ENCODE data around the gene TCF12.
"Not testable (repeated sequence)": the region's sequence is repeated elsewhere in the genome, so short reads cannot be mapped to it uniquely, and the experiment has no call there.

TCF12 gene

DNA sequence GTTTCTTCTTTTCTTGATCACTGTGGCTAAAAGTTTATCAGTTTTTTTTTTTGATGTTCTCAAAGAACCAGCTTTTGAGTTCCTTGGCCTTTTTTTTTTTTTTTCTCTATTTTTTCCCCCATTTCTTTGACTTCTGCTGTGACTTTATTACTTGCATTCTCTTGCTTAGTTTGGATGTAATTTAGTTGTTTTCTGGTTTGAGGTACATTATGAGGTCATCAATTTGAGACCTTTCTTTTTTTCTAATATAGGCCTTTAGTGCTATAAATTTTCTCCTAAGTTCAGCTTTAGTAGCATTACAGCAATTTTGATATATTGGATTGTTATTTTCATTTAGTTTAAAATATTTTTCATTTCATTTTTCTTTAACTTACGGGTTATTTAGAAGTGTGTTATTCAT, 35.3 kb downstream of the TCF12 start:
- Histone ChIP-seq H3K4me1 (ENCODE audit: control insufficient read depth, insufficient read depth, low read length) (peaks cover 8% of the 10 kb centered on the region), H3K36me3 (ENCODE audit: control insufficient read depth, insufficient read depth, low read length) (no peaks in the 10 kb centered on the region), H3K4me3 (ENCODE audit: low read depth, low read length) (no peak overlapping the region), H3K9me3 (ENCODE audit: control insufficient read depth, insufficient read depth, low read length) (no peaks in the 10 kb centered on the region), H3K27me3 (ENCODE audit: control insufficient read depth, insufficient read depth, low read length) (no peaks in the 10 kb centered on the region), H3K9ac (ENCODE audit: low read depth, low read length) (no peak overlapping the region)

- H3K4me1 ChIP-seq (ENCODE audit: control insufficient read depth, insufficient read depth, low read length), result peaks cover 11% of the 10 kb centered on the region
- not testable (repeated sequence) for H3K27me3 ChIP-seq (ENCODE audit: control insufficient read depth, insufficient read depth, low read length); H3K36me3 ChIP-seq (ENCODE audit: control insufficient read depth, insufficient read depth, low read length); H3K9ac ChIP-seq (ENCODE audit: low read depth, low read length); H3K4me3 ChIP-seq (ENCODE audit: low read depth, low read length); H3K9me3 ChIP-seq (ENCODE audit: control insufficient read depth, insufficient read depth, low read length)
These were observed 36.6 kb downstream of the TCF12 start for GRCh38 chr15:56955011-56955410.

DNA sequence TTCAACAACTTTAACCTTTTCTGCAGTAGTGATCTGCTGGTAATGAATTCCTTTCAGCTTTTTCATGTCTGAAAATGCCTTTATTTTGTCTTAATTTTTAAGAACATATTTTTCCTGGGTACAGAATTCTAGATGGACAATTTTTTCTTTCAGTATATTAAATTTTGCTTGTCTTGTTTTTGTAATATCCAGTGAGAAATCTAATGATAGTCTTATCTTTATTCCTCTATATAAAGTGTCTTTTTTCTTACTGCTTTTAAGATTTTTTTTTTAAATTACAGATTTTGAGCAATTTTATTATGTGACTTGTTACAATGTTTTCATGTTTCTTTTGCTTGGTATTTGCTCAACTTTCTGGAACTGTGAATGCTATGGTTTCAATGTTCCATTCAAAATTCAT, 38.1 kb downstream of the TCF12 start:
- Histone ChIP-seq H3K36me3 (ENCODE audit: control insufficient read depth, insufficient read depth, low read length) (no peaks in the 10 kb centered on the region), H3K4me3 (ENCODE audit: low read depth, low read length) (no peak overlapping the region), H3K9ac (ENCODE audit: low read depth, low read length) (no peak overlapping the region), H3K4me1 (ENCODE audit: control insufficient read depth, insufficient read depth, low read length) (peaks cover 11% of the 10 kb centered on the region), H3K27me3 (ENCODE audit: control insufficient read depth, insufficient read depth, low read length) (no peaks in the 10 kb centered on the region), H3K9me3 (ENCODE audit: control insufficient read depth, insufficient read depth, low read length) (no peaks in the 10 kb centered on the region)

GRCh38 chr15:56957812-56958406, 39.5 kb downstream of the TCF12 start:
- no peak overlapping the region for H3K9ac ChIP-seq (ENCODE audit: low read depth, low read length)
- H3K27me3 ChIP-seq (ENCODE audit: control insufficient read depth, insufficient read depth, low read length), result no peaks in the 10 kb centered on the region
- peaks cover 16% of the 10 kb centered on the region for H3K4me1 ChIP-seq (ENCODE audit: control insufficient read depth, insufficient read depth, low read length)
- H3K36me3 ChIP-seq (ENCODE audit: control insufficient read depth, insufficient read depth, low read length), result no peaks in the 10 kb centered on the region
- no peaks in the 10 kb centered on the region for H3K9me3 ChIP-seq (ENCODE audit: control insufficient read depth, insufficient read depth, low read length)
- no peak overlapping the region for H3K4me3 ChIP-seq (ENCODE audit: low read depth, low read length)

GRCh38 chr15:56959318-56959648, 40.8 kb downstream of the TCF12 start:
- no peaks in the 10 kb centered on the region for H3K36me3 ChIP-seq (ENCODE audit: control insufficient read depth, insufficient read depth, low read length)
- H3K27me3 ChIP-seq (ENCODE audit: control insufficient read depth, insufficient read depth, low read length), result no peaks in the 10 kb centered on the region
- H3K4me3 ChIP-seq (ENCODE audit: low read depth, low read length), result no peak overlapping the region
- no peak overlapping the region for H3K9ac ChIP-seq (ENCODE audit: low read depth, low read length)
- H3K4me1 ChIP-seq (ENCODE audit: control insufficient read depth, insufficient read depth, low read length), result peaks cover 22% of the 10 kb centered on the region
- no peaks in the 10 kb centered on the region for H3K9me3 ChIP-seq (ENCODE audit: control insufficient read depth, insufficient read depth, low read length)

GRCh38 chr15:56960116-56960515, 41.7 kb downstream of the TCF12 start:
- Histone ChIP-seq H3K4me3 (ENCODE audit: low read depth, low read length) (no peak overlapping the region), H3K9ac (ENCODE audit: low read depth, low read length) (no peak overlapping the region), H3K36me3 (ENCODE audit: control insufficient read depth, insufficient read depth, low read length) (no peaks in the 10 kb centered on the region), H3K9me3 (ENCODE audit: control insufficient read depth, insufficient read depth, low read length) (no peaks in the 10 kb centered on the region), H3K27me3 (ENCODE audit: control insufficient read depth, insufficient read depth, low read length) (no peaks in the 10 kb centered on the region), H3K4me1 (ENCODE audit: control insufficient read depth, insufficient read depth, low read length) (peaks cover 22% of the 10 kb centered on the region)

DNA sequence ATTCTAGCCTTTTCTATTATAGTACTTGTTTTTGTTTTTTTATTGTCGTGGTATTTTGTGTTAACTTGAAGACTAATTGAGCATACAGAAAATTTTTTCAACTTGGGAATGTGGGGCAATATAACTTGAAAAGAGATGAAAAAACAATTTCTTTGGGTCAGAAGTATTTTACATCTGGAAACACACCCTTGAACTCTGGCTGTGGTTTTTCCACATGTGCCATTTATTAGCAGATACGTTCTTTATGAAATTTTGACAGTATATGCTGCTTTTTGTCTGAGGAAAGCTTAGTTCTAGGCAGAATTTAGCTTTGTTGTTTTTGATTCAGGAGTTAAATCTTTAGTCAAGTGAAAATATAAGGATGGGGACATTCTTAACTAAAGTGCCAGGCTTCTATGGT, 44.7 kb downstream of the TCF12 start:
- no peak overlapping the region for H3K4me3 ChIP-seq (ENCODE audit: low read depth, low read length)
- no peaks in the 10 kb centered on the region for H3K36me3 ChIP-seq (ENCODE audit: control insufficient read depth, insufficient read depth, low read length)
- H3K27me3 ChIP-seq (ENCODE audit: control insufficient read depth, insufficient read depth, low read length), result no peaks in the 10 kb centered on the region
- H3K9ac ChIP-seq (ENCODE audit: low read depth, low read length), result no peak overlapping the region
- H3K9me3 ChIP-seq (ENCODE audit: control insufficient read depth, insufficient read depth, low read length), result no peaks in the 10 kb centered on the region
- peaks cover 15% of the 10 kb centered on the region for H3K4me1 ChIP-seq (ENCODE audit: control insufficient read depth, insufficient read depth, low read length)

- Histone ChIP-seq H3K9ac (ENCODE audit: low read depth, low read length) (no peak overlapping the region), H3K9me3 (ENCODE audit: control insufficient read depth, insufficient read depth, low read length) (no peaks in the 10 kb centered on the region), H3K4me3 (ENCODE audit: low read depth, low read length) (no peak overlapping the region), H3K27me3 (ENCODE audit: control insufficient read depth, insufficient read depth, low read length) (no peaks in the 10 kb centered on the region), H3K36me3 (ENCODE audit: control insufficient read depth, insufficient read depth, low read length) (no peaks in the 10 kb centered on the region), H3K4me1 (ENCODE audit: control insufficient read depth, insufficient read depth, low read length) (peaks cover 18% of the 10 kb centered on the region)
These were observed 45.3 kb downstream of the TCF12 start for GRCh38 chr15:56963710-56964109.

GRCh38 chr15:56964182-56964581, 45.7 kb downstream of the TCF12 start:
- H3K4me1 ChIP-seq (ENCODE audit: control insufficient read depth, insufficient read depth, low read length), result peaks cover 19% of the 10 kb centered on the region
- H3K27me3 ChIP-seq (ENCODE audit: control insufficient read depth, insufficient read depth, low read length), result no peaks in the 10 kb centered on the region
- H3K9me3 ChIP-seq (ENCODE audit: control insufficient read depth, insufficient read depth, low read length), result no peaks in the 10 kb centered on the region
- H3K4me3 ChIP-seq (ENCODE audit: low read depth, low read length), result no peak overlapping the region
- H3K9ac ChIP-seq (ENCODE audit: low read depth, low read length), result no peak overlapping the region
- H3K36me3 ChIP-seq (ENCODE audit: control insufficient read depth, insufficient read depth, low read length), result no peaks in the 10 kb centered on the region

DNA sequence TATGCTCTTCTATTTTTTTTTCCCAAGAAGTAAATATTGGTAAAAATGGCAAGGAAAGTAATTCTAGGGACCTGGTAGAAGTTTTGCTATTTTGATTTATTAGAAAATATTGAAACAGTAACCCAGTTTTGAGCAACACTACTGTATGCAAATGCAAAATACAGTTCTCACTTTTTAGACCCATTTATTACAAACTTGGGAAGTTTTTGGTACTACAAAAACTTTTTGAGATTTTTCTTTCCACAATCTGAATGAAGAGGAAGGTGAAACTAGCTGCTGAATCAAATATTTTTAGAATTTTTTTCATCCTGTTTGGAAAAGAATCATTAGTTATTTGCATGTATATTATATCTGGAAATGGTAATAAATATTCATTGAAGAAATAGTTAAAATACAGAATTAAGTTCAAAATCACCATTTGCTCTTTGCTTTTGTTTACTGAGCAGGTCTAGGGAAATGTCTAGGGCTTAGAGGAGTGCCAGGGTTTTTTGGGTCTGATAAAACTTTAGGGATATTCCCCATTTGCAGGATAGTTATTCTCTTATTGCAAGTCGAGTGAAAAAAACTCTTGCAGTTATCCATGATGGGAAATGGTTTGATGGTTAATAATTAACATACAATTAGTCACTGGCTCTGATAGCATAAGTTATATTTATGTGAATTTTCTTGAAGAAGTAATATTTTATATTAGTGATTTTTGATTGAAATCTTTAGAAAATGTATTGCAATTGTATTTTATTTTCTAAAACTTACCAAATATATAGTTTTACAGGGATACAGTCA, 47.0 kb downstream of the TCF12 start:
- H3K9ac ChIP-seq (ENCODE audit: low read depth, low read length), result no peak overlapping the region
- H3K4me1 ChIP-seq (ENCODE audit: control insufficient read depth, insufficient read depth, low read length), result peaks cover 17% of the 10 kb centered on the region
- H3K9me3 ChIP-seq (ENCODE audit: control insufficient read depth, insufficient read depth, low read length), result no peaks in the 10 kb centered on the region
- H3K4me3 ChIP-seq (ENCODE audit: low read depth, low read length), result no peak overlapping the region
- H3K27me3 ChIP-seq (ENCODE audit: control insufficient read depth, insufficient read depth, low read length), result no peaks in the 10 kb centered on the region
- no peaks in the 10 kb centered on the region for H3K36me3 ChIP-seq (ENCODE audit: control insufficient read depth, insufficient read depth, low read length)

GRCh38 chr15:56967336-56967735, 48.9 kb downstream of the TCF12 start:
- Histone ChIP-seq H3K9ac (ENCODE audit: low read depth, low read length) (no peak overlapping the region), H3K9me3 (ENCODE audit: control insufficient read depth, insufficient read depth, low read length) (no peaks in the 10 kb centered on the region), H3K36me3 (ENCODE audit: control insufficient read depth, insufficient read depth, low read length) (no peaks in the 10 kb centered on the region), H3K27me3 (ENCODE audit: control insufficient read depth, insufficient read depth, low read length) (no peaks in the 10 kb centered on the region), H3K4me3 (ENCODE audit: low read depth, low read length) (no peak overlapping the region), H3K4me1 (ENCODE audit: control insufficient read depth, insufficient read depth, low read length) (peaks cover 17% of the 10 kb centered on the region)

- no peak overlapping the region for H3K9ac ChIP-seq (ENCODE audit: low read depth, low read length)
- peaks cover 15% of the 10 kb centered on the region for H3K4me1 ChIP-seq (ENCODE audit: control insufficient read depth, insufficient read depth, low read length)
- no peak overlapping the region for H3K4me3 ChIP-seq (ENCODE audit: low read depth, low read length)
- H3K27me3 ChIP-seq (ENCODE audit: control insufficient read depth, insufficient read depth, low read length), result no peaks in the 10 kb centered on the region
- no peaks in the 10 kb centered on the region for H3K9me3 ChIP-seq (ENCODE audit: control insufficient read depth, insufficient read depth, low read length)
- no peaks in the 10 kb centered on the region for H3K36me3 ChIP-seq (ENCODE audit: control insufficient read depth, insufficient read depth, low read length)
These were observed 49.8 kb downstream of the TCF12 start for GRCh38 chr15:56968256-56968655.
